ENCODE data around the gene LIMK2.

DNA sequence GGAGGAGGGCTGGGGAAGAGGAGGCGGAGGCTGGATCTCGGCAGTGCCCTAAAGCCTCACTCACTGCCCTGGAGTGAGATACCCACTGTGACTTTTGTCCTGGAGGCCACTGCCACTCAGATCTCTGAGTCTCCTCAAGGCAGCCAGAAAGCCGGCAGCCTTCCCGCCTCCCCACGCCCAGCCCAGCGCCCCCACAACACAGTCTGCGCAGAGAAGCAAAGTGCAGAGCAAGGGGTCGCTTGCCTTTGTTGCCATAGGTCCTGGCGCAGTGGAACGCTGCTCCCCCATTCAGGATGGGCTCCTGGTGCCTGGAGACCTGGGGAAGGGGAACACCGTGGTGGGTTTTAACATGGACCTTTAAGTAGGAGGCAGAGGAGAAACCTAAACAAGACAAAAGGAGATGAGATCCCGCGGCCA lies 116.5 kb downstream of the LIMK2 start:
- TF ChIP-seq POLR2A (IDR thresholded peaks at IDR 0.05; ENCODE audit: low read length) = no peak
- TF ChIP-seq GATA1 (IDR thresholded peaks at IDR 0.05; ENCODE audit: low read depth, low read length) = no peak
